HG03064 (cell line): ENCODE data around the gene YEATS4.

Experiments used
- ATAC-seq: cut with Tn5 transposase; IDR thresholded peaks from one replicate; pipeline ENCODE4 v1.9.1; 2021; ENCODE audit warnings: low read depth; ENCODE audit not compliant: unreplicated experiment

Gene YEATS4

DNA sequence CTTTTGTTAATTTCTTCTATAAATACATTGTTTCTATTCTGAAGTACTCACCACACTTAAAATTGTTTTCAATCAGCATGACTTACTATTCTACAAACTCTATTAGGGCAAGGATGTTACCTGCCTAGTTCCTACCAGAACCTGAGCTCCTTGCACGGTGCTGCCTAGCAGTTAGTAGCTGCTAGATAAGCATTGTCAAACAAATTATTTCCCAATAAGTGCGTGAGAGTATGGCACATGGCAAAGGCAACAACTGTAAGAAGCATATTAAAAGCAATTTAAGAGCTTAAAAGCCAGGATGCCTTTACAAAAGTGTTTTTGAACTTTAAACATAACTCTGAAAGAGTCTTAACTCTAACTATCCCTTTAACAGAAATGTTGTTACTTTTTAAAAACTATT is 19.5 kb upstream of the YEATS4 start:
- no peak for ATAC-seq

DNA sequence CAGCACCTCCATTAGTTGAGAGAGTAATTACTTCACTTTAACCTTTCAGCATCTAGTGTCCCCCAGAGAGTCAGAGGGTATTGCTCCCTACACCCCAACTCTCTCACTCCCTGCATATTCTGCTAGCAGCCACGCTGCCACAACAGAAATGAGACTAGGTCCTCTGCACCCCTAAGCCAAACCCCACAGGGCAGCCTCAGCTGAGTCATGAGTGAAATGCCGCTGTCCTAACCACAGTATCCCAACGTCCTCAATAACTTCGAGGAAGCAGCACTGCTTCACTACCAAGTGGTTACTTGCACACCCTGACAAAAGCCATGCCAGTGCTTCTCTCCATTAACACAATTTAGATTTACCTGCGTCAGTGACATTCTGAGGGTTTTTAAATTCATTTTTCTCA is 18.2 kb upstream of the YEATS4 start:
- no peak for ATAC-seq

DNA sequence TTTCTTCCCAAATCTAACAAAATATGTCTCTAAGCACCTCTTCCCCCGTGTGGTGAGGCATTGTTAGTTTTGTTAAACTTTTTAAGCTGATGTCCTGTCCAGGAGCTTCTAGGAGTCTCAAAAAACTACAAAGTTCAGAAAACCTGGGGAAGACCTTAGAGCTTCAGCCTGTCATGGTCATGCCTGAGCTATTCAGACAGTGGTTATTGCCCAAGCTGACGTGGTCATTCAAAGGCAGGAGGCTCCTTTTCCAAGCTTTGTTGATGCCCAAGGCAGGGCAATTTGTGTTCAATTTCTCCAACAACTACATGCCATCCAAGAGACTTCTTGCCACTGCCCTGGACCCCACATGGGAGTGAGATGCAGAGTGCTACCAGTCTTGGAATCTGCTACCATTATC is 17.1 kb upstream of the YEATS4 start:
- no peak for ATAC-seq

DNA sequence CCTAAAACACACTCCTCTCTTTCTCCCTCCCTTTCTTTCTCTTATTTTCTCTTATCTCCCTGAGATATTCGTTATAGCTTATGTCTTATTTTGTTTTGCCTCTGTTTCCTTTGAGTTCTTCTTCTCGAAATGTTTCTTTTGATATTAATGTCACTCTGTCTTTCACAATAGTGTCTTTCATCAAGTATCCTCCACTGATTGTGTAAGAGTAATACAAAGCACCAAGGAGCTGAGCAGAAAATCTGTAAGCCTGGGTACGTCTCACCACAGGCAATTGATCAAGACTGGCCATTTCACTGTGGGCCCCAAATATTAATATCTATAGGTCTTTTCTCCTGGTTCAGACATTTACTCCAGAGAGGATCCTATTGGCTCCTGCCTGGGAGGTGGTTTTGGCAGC is 16.2 kb upstream of the YEATS4 start:
- no peak for ATAC-seq

DNA sequence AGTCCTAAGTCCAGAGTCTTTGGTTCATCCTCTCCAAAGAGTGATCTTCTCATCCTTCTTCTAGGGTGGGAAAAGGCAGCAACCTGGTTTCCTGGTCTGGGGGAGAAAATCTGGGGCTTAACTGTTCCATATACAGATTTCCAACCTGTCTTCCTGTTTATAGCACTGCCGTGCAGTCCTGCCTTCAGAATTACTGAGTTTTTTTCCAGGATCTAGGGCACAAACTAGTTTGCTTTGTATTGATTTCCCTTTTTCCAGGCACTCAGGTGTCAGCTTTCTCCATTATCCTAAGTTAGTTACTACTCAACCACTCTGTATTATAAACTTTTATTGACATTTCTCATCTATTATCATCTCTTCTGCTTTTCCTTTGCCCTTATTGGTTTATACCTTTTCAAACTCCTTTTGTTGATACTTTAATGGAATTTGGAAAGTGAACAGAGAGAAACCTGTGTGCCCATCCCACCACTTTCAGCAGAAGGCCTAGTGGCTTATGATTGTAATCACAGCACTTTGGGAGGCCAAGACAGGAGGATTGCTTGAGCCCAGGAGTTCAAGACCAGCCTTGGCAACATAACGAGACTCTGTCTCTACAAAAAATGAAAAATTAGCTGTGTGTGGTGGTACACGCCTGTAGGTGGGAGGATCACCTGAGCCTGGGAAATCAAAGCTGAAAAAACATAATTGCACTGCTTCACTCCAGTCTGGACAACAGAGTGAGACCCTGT is 15.5 kb upstream of the YEATS4 start:
- no peak for ATAC-seq

DNA sequence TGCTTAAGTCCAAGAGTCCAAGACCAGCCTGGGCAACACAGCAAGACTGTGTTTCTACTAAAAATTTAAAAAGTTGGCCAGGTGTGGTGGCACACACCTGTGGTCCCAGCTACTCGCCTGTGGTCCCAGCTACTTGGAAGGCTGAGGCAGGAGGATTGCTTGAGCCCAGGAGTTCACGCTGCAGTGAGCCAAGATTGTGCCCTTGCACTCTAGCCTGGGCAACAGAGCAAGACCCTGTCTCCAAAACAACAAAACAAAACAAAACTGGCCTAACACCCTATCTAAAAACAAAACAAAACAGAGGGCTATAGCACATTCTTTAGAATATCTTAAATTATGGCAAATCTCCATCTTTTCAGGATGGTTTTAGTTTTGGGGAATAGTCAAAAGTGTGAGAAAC is 14.5 kb upstream of the YEATS4 start:
- no peak for ATAC-seq

DNA sequence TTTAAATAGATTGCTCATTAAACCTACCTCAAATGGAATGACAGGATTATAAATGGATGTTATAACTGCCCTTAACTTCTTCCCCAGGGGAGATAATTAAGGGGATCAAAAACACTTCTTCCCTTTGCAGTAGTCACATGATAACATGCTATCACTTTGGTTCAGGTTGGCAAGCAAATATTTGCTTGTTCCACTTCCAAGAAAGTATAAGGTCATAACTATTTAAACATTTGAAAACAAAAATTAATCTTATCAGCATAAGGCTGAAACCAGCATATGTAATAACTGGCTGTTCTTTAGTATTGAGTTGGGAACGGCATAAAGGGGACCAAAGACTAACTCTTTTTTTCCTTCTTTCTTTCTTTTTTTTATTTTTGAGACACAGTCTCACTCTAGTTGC is 13.8 kb upstream of the YEATS4 start:
- ATAC-seq: no peak

DNA sequence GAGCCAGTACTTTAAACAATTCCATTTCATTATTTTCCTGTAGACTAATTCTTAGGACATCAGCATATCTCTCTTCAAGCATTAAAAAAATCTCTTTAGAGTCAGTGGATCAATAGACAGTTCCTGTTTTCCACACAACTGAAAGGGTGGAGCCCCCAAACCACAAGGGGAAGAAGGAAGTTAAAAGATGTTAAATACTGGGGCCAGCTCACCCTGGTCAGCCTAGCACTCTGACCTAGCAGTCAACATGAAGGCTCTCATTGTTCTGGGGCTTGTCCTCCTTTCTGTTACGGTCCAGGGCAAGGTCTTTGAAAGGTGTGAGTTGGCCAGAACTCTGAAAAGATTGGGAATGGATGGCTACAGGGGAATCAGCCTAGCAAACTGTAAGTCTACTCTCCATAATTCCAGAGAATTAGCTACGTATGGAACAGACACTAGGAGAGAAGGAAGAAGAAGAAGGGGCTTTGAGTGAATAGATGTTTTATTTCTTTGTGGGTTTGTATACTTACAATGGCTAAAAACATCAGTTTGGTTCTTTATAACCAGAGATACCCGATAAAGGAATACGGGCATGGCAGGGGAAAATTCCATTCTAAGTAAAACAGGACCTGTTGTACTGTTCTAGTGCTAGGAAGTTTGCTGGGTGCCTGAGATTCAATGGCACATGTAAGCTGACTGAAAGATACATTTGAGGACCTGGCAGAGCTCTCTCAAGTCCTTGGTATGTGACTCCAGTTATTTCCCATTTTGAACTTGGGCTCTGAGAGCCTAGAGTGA is 11.2 kb upstream of the YEATS4 start, which contains the start of gene LYZ:
LYZ (plus strand) TSS at position 220 of the 777 bp plus-strand sequence; CDS start at position 248, 28 bp downstream.
- ATAC-seq: no peak

DNA sequence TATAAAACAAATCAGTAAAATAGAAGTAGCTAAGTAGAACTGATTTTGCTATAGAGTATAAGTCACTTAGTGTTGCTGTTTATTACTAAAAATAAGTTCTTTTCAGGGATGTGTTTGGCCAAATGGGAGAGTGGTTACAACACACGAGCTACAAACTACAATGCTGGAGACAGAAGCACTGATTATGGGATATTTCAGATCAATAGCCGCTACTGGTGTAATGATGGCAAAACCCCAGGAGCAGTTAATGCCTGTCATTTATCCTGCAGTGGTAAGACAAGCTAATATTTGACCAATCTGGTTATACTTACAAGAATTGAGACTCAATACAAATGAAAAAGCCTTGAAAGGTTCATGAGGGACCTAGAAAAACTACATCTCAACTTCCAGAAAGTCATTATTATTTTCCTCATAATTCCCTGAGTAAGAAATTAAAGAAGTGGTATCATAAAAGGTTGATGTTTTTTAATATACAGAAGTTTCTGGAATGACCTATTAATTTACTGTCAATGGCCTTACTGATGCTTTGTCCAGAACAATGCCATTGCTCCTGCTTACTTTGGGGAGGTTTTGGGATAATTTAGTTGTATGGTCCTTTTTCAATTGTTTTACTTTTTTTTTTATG is 9.4 kb upstream of the YEATS4 start:
- no peak for ATAC-seq

DNA sequence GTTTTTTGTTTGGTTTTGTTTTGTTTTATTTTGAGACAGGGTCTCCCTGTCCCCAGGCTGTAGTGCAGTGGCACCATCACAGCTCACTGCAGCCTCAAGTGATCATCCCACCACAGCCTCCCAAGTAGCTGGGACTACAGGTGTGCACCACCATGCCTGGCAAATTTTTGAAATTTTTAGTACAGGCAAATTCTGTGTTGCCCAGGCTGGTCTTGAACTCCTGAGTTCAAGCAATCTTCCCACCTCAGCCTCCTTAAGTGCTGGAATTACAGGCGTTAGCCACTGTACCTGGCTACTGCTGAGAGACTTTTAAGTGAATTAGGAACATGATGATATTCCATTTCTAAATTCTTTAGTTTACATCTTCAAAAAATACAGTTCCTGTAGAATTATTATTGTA is 8.8 kb upstream of the YEATS4 start:
- no peak for ATAC-seq

DNA sequence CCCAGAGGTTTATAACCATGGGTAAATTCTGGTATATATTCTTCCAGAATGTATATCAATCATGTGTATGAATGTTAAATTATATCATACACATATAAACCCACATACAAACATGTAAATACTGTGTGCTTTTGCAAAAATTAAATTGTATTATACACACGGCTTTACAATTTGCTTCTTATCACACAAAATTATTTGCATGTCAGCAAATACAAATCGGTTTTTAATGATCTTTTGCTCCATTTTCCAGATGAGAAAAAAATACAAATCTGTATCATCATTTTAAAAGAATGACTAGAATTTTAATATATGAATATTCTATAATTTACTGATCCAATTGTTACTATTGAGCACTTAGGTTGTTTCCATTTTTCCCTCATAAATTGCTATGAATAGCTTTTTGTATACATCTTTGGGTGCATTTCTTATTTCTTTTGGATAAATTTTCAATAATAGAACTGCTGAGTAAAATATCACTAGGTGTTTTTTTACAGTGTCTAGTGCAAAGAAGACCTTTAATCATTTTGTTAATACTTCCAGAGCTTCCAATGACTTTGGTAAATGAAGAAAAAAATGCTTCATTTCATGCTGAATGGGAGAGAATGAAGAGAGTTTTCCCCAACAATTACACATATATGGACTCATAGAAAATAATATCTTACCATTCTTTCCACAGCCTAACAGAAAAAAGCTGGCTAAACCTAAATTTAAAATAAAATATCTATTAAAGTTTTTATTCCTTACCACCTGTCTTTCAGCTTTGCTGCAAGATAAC is 7.9 kb upstream of the YEATS4 start:
- no peak for ATAC-seq

DNA sequence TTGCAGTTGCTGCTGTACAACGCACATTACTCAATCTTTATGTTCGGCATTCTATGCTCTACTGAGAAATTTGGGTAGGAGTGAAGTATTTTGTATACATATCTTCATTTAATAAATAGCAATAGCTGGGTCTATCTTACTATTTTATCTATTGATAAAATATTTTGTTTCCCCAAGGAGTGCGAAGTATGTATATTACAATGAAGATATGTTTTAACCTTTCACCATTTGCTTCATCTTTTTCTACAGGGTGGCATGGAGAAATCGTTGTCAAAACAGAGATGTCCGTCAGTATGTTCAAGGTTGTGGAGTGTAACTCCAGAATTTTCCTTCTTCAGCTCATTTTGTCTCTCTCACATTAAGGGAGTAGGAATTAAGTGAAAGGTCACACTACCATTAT is 6.6 kb upstream of the YEATS4 start:
- ATAC-seq: no peak

DNA sequence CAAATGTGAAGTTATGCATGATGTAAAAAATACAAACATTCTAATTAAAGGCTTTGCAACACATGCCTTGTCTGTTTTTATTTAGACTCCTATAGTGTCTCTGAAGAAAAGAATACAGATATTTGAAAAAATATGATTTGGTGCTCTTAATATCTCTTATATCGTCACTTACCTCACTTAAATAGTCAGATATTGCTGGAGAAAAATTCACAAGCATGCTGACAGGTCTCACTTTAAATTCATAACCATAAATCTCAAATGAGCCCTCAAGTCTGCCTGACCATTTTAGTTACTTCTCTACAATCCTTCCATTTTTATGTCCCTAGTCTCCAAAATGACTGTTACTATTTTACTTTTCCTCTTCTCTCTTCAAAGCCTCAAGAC is 5.4 kb upstream of the YEATS4 start:
- ATAC-seq: no peak

DNA sequence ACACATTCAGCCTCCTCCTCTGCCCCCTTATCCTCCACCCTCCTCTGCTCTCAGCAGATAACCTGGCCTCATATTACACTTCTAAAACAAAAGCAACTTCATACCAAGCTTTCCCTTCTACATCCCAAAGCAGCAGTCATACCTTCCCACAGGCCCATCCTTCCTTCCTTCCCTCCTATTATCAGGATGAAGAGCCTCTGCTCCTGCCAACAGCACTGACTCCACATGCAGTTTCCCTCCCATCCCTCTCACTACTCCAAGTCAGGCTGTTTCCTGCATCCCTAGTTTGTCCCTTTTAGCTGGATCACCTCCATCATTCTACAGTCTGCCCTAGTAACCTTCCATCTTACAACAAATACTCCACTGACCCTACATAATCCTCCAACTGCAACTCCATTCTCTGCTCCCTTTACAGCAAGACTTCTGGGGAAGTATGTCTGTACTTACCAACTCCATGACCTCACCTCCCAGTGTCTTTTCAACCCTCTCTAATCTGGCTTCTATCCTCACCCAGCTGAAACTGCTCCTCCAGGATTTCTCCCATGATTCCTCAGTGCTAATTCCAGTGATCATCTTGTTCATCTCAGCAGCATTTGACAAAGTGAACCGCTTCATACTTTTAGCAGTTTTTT is 4.9 kb upstream of the YEATS4 start:
- ATAC-seq: no peak

DNA sequence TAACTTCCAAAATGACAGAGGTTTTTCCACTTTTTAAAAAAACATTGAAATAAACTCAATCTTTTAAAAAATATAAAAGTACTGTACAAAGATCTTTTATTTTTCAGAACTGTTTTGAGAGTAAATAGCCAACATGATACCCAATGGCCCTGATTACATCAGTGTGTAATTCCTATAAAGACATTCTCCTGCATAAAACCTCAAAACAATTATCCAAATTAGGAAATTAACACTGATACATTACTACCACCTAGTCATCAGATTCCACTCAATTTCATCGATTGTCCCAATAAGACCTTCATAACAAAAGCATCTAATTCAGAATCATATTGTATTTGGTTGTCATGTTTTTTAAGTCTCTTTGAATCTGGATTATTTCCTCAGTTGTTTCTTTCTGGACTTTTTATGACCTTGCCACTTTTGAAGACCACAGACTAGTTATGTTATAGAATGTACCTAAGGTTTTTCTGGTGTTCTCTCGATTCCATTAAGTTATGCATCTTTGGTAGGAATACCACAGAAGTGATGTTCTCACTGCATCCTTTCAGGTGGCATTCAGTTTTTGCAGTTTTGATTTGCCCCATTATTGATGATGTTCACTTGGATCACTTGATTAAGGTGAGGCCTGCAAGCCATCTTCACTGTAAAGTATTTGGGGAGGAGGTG is 4.0 kb upstream of the YEATS4 start:
- ATAC-seq: no peak

DNA sequence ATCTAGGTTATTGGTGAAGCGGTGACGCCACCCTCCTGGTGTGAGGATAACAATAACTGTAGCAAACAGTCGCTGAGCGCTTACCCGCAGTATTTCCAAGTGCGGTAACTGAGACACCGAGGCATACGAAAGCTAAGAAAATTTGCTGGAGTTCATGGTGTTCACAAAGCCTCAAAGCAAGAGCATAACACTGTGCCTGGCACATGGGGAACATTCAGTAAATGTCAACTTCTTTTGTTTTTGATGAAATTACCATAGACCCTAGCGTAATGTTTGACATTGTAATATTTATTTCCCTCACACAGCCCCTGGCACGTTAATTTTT is 767 bp downstream of the YEATS4 start:
- ATAC-seq: no peak

DNA sequence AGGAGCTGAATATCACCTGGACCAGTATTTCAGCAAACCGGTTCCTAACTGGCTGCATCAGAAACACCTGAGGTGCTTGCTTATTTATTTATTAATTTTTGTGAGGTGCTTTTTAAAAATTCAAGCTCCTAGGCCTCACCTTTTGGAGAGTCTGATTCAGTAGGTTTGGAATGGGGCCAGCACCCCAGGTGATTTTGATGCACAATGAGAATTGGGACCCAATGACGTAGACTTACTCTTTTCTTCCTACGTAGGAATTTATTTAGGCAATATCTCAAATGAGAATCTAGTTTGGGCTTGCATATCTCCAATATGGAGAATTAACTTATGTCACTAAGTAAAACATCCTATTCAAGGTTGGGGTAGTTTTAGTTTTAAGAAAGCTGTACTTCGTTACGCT is 7.3 kb downstream of the YEATS4 start:
- no peak for ATAC-seq

DNA sequence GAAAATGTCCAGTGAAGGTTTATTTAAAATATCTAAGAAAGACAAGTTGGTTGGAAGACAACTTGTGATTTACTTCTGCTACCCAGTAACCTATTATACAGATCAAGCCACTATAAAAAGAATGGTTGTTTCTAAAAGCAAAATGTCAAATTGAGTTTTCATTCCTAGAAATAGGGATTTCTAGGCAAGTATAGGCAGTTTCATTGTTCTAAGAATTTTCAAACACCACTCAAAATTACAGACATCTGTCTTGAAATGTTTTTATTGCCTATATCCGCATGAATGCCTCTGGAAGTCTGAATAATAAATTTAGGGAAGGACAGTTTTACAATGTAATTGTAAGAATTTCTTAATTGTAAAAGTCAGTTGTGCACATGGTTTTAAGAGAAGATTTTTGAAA is 8.6 kb downstream of the YEATS4 start:
- no peak for ATAC-seq

DNA sequence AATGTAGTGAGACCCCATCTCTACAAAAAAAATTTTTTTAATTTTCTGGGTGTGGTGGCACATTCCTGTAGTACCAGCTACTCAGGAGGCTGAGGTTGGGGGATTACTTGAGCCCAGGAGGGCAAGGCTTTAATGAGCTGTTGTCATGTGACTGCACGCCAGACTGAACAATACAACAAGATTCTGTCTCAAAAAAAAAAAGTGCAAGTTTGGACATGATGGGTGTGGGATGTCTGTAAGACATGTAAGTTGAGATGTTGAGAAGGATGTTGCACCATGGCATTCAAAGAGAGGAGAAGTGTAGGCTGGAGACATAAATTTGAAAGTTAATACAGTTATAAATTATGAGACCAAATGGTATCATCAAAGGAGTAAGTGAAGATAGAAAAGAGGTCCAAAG is 23.5 kb downstream of the YEATS4 start:
- ATAC-seq: no peak

DNA sequence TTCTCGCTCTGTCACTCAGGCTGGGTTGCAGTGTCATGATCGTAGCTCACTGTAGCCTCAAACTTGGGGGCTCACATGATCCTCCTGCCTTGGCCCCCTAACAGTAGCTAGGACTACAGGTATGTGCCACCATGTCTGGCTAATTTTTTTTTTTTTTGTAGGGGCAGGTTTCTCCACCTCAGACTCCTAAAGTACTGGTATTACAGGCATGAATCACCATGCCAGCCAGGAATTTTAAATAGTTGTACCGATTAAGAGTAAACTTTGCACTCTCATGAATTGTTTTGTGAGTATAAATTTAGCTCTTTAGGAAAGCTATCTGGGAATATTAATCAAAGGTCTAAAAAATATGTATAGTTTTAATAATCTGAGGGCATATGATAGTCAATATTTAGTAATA is 25.5 kb downstream of the YEATS4 start:
- ATAC-seq: no peak
